Endothelial cell (in vitro differentiated cells): ENCODE data around the gene MYCN. TPM values are rescaled to one million over a fixed set of nuclear protein-coding genes. Genes with fewer than 3 reads are reported as not detected.

ENCODE experiments used
- DNase-seq: peaks from one replicate; pipeline ENCODE4 v3.0.0; 2021; ENCODE audit warnings: low spot score
- H3K27ac Mint-ChIP-seq: one replicate; pipeline ENCODE4 v1.8.0; 2021; ENCODE audit warnings: mixed read lengths, inconsistent platforms; ENCODE audit not compliant: unreplicated experiment
- H3K27me3 Mint-ChIP-seq: one replicate; pipeline ENCODE4 v1.8.0; 2021; ENCODE audit warnings: mild to moderate bottlenecking, moderate library complexity, mixed read lengths, inconsistent platforms; ENCODE audit not compliant: unreplicated experiment
- H3K36me3 Mint-ChIP-seq: one replicate; pipeline ENCODE4 v1.8.0; 2021; ENCODE audit warnings: mild to moderate bottlenecking, low read depth, mixed read lengths, inconsistent platforms; ENCODE audit not compliant: unreplicated experiment
- H3K4me1 Mint-ChIP-seq: one replicate; pipeline ENCODE4 v1.8.0; 2021; ENCODE audit warnings: mild to moderate bottlenecking, mixed read lengths, inconsistent platforms; ENCODE audit not compliant: unreplicated experiment
- H3K4me3 Mint-ChIP-seq: one replicate; pipeline ENCODE4 v1.8.0; 2021; ENCODE audit warnings: mild to moderate bottlenecking, mixed read lengths, inconsistent platforms; ENCODE audit not compliant: unreplicated experiment
- H3K9me3 Mint-ChIP-seq: one replicate; pipeline ENCODE4 v1.8.0; 2021; ENCODE audit warnings: mixed read lengths, inconsistent platforms; ENCODE audit not compliant: unreplicated experiment
- total RNA-seq: library from RNA; stranded (reverse); fragmentation: NEBNext Ultra II Directional; extraction: Animal tissue kit (Norgen Biotek cat#: 25700); gene quantifications from one replicate; pipeline ENCODE4 v1.2.1, GENCODE V29; 2021; ENCODE audit not compliant: unreplicated experiment
- TF ChIP-seq, protein P1 (sequence below): fragments of 200-600 bp; sonication (generic); IDR thresholded peaks from one replicate; pipeline ENCODE4 v1.5.0; 2021; ENCODE audit warnings: antibody characterized with exemption; ENCODE audit not compliant: unreplicated experiment

MYCN gene
- total RNA-seq, 1 donor from 2014 or later, result 8.5 TPM

DNA sequence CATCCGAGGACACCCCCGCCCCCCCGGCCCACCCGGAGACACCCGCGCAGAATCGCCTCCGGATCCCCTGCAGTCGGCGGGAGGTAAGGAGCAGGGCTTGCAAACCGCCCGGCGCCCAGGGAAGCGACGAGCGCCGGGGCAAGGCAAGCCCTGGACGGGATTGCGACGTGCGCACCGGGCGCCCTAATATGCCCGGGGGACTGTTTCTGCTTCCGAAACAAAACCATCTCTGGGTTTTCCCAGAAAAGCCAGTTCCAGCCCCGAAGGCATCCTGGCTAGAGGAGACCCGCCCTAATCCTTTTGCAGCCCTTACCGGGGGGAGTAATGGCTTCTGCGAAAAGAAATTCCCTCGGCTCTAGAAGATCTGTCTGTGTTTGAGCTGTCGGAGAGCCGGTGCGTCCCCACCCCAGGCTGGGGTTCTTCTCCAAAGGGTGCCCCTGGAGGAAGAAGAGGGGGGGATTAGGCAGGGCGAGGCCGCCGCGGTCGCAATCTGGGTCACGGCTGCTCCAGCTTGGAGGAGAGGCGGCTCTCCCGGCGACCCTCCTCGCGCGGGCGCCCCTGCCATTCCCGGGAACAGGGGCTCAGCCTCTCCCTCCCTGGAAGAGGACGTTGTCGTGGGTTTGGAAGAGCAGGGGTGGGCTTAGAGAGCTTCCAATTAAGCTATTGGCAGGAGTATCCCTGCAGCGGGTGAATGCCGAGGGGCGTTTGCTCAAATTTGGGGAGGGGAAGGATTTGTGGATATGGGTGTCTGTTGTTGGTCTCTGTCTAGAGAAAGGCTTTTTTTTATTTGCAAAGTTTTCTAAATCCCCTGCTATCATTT, 521 bp downstream of the MYCN start:
- TF ChIP-seq, protein P1, sequence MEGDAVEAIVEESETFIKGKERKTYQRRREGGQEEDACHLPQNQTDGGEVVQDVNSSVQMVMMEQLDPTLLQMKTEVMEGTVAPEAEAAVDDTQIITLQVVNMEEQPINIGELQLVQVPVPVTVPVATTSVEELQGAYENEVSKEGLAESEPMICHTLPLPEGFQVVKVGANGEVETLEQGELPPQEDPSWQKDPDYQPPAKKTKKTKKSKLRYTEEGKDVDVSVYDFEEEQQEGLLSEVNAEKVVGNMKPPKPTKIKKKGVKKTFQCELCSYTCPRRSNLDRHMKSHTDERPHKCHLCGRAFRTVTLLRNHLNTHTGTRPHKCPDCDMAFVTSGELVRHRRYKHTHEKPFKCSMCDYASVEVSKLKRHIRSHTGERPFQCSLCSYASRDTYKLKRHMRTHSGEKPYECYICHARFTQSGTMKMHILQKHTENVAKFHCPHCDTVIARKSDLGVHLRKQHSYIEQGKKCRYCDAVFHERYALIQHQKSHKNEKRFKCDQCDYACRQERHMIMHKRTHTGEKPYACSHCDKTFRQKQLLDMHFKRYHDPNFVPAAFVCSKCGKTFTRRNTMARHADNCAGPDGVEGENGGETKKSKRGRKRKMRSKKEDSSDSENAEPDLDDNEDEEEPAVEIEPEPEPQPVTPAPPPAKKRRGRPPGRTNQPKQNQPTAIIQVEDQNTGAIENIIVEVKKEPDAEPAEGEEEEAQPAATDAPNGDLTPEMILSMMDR, result no peak
- no peaks in the 10 kb centered on the region for H3K9me3 Mint-ChIP-seq
- DNase-seq, result peak; percentile 19
- peaks cover 3% of the 10 kb centered on the region for H3K36me3 Mint-ChIP-seq
- H3K27ac Mint-ChIP-seq, result no peak overlapping the region
- H3K27me3 Mint-ChIP-seq, result peaks cover 3% of the 10 kb centered on the region
- H3K4me1 Mint-ChIP-seq, result peaks cover 12% of the 10 kb centered on the region
- H3K4me3 Mint-ChIP-seq, result peak overlapping the region; percentile 90

DNA sequence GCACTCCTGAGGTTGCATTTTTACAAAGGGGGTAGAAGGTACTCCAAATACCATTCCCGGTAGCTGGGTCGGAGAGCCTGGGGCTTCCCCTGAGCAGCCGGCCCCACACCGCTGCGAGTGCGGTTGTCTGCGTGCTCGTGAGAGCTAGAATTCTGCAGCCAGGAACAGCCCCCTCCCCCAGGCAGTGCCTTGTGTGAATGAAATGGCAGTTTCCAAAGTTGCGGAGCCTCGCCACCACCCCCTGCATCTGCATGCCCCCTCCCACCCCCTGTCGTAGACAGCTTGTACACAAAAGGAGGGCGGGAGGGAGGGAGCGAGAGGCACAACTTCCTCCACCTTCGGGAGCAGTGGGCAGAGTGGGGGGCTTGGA, 1.1 kb downstream of the MYCN start:
- H3K27me3 Mint-ChIP-seq, result peaks cover 2% of the 10 kb centered on the region
- TF ChIP-seq, protein P1, result no peak
- peak overlapping the region; percentile 90 for H3K4me3 Mint-ChIP-seq
- no peak overlapping the region for H3K27ac Mint-ChIP-seq
- no peaks in the 10 kb centered on the region for H3K9me3 Mint-ChIP-seq
- peaks cover 3% of the 10 kb centered on the region for H3K36me3 Mint-ChIP-seq
- DNase-seq, result peak; percentile 51
- peaks cover 12% of the 10 kb centered on the region for H3K4me1 Mint-ChIP-seq

DNA sequence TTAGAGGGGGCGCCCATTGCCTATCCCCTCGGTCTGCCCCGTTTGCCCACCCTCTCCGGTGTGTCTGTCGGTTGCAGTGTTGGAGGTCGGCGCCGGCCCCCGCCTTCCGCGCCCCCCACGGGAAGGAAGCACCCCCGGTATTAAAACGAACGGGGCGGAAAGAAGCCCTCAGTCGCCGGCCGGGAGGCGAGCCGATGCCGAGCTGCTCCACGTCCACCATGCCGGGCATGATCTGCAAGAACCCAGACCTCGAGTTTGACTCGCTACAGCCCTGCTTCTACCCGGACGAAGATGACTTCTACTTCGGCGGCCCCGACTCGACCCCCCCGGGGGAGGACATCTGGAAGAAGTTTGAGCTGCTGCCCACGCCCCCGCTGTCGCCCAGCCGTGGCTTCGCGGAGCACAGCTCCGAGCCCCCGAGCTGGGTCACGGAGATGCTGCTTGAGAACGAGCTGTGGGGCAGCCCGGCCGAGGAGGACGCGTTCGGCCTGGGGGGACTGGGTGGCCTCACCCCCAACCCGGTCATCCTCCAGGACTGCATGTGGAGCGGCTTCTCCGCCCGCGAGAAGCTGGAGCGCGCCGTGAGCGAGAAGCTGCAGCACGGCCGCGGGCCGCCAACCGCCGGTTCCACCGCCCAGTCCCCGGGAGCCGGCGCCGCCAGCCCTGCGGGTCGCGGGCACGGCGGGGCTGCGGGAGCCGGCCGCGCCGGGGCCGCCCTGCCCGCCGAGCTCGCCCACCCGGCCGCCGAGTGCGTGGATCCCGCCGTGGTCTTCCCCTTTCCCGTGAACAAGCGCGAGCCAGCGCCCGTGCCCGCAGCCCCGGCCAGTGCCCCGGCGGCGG, 1.7 kb downstream of the MYCN start:
- Mint-ChIP-seq H3K4me1 (peaks cover 12% of the 10 kb centered on the region), H3K27ac (no peak overlapping the region), H3K4me3 (peak overlapping the region; percentile 90), H3K27me3 (peaks cover 2% of the 10 kb centered on the region), H3K9me3 (no peaks in the 10 kb centered on the region), H3K36me3 (peaks cover 3% of the 10 kb centered on the region)
- peak; percentile 48 for DNase-seq
- TF ChIP-seq, protein P1, result no peak

DNA sequence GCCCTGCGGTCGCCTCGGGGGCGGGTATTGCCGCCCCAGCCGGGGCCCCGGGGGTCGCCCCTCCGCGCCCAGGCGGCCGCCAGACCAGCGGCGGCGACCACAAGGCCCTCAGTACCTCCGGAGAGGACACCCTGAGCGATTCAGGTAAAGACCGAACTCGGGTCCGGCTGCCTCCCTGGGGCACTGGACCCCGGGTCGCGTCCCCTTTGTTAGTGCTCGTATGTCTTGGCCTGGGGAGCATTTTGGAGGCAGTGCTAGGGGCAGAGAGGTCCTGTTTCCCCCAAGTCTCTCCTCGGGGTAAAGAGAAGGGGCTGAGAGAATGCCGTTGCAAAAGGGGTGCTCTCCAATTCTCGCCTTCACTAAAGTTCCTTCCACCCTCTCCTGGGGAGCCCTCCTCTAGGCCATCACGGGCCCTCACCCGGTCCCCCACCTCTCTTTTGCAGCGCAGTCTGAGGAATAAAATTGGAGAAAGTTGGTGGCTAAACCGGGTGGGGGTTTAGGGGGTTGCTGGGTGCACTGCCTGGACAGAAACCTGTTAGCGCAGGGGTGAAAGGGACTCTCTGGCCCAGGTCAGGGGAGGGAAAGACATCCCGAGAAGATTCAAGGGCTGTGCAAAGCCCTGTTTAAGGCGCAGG, 2.5 kb downstream of the MYCN start:
- H3K4me1 Mint-ChIP-seq, result peaks cover 12% of the 10 kb centered on the region
- peak; percentile 19 for DNase-seq
- H3K36me3 Mint-ChIP-seq, result peaks cover 3% of the 10 kb centered on the region
- H3K27me3 Mint-ChIP-seq, result peaks cover 2% of the 10 kb centered on the region
- peak overlapping the region; percentile 93 for H3K4me3 Mint-ChIP-seq
- H3K27ac Mint-ChIP-seq, result no peak overlapping the region
- no peaks in the 10 kb centered on the region for H3K9me3 Mint-ChIP-seq
- TF ChIP-seq, protein P1, result no peak
